Hepatocyte (in vitro differentiated cells): ENCODE data around the gene RAB37.

Source experiments
- EZH2 ChIP-seq: fragments of 200-600 bp; sonication (generic); IDR thresholded peaks from 2 replicates; pipeline ENCODE4 v1.6.1; 2016; ENCODE audit warnings: antibody characterized with exemption, mild to moderate bottlenecking, borderline replicate concordance
- EZH2phosphoT487 ChIP-seq: fragments of 200-600 bp; sonication (generic); IDR thresholded peaks from one replicate; pipeline ENCODE4 v1.6.1; 2018; ENCODE audit warnings: antibody characterized with exemption, mild to moderate bottlenecking, low read depth, moderate library complexity; ENCODE audit not compliant: unreplicated experiment, severe bottlenecking

DNA sequence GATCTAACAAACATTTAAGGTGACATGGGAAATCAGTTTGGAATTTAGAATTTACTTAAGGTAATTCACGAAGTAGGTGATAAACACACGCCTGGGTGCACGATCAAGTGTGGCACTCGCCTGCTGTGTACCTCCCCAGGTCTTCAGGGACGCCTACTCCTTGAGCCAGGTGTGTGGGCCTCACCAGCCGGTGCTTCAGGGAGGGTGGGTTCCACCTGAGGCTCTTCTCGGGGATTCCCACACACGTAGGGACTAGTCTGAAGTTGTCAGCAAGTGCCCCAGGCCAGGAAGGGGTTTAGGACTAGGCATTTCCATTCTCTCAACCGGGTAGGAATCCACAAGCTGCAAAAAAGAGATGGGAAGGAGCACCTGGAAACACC lies 48.9 kb downstream of the RAB37 start:
- no peak for TF ChIP-seq EZH2
- no peak for TF ChIP-seq EZH2phosphoT487
